IPS-15b (cell line): Measurements from ENCODE around the gene RHEBL1.

Source experiments
- H3K27me3 ChIP-seq: one replicate; pipeline ENCODE4 v1.6.1; 2013; ENCODE audit warnings: low read length; ENCODE audit not compliant: control insufficient read depth, insufficient read depth
- H3K36me3 ChIP-seq: one replicate; pipeline ENCODE4 v1.6.1; 2013; ENCODE audit warnings: low read length; ENCODE audit not compliant: control insufficient read depth, insufficient read depth
- H3K4me1 ChIP-seq: one replicate; pipeline ENCODE4 v1.6.1; 2013; ENCODE audit warnings: mild to moderate bottlenecking, low read length; ENCODE audit not compliant: control insufficient read depth, insufficient read depth
- H3K4me3 ChIP-seq: one replicate; pipeline ENCODE4 v1.5.1; 2013; ENCODE audit warnings: low read depth, low read length
- H3K9ac ChIP-seq: one replicate; pipeline ENCODE4 v1.6.1; 2013; ENCODE audit warnings: low read depth, mild to moderate bottlenecking, low read length
- H3K9me3 ChIP-seq: one replicate; pipeline ENCODE4 v1.6.1; 2013; ENCODE audit warnings: mild to moderate bottlenecking, low read length; ENCODE audit not compliant: control insufficient read depth, insufficient read depth

RHEBL1 gene

GRCh38 chr12:49019443-49020324 lies 50.1 kb downstream of the RHEBL1 start:
- H3K4me3 ChIP-seq, result no peak overlapping the region
- no peak overlapping the region for H3K9ac ChIP-seq
- H3K4me1 ChIP-seq, result peaks cover 3% of the 10 kb centered on the region
- H3K9me3 ChIP-seq, result no peaks in the 10 kb centered on the region
- peaks cover 31% of the 10 kb centered on the region for H3K36me3 ChIP-seq
- H3K27me3 ChIP-seq, result no peaks in the 10 kb centered on the region

DNA sequence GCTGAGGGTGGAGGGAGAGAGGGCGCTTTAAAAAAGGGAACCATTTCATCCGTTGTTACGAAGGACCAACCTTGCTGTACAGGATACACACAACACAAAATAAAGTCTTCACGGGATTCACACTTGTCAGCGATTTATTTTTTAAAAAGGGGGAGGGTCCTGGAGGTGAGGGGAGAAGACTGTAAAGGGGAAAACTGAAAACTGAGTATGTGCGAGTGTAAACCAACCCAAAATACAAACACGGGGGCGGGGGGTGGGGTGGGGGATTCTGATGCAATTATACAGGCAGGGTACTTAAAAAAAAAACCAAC lies 50.7 kb downstream of the RHEBL1 start:
- Histone ChIP-seq H3K36me3 (peaks cover 25% of the 10 kb centered on the region), H3K27me3 (no peaks in the 10 kb centered on the region)

DNA sequence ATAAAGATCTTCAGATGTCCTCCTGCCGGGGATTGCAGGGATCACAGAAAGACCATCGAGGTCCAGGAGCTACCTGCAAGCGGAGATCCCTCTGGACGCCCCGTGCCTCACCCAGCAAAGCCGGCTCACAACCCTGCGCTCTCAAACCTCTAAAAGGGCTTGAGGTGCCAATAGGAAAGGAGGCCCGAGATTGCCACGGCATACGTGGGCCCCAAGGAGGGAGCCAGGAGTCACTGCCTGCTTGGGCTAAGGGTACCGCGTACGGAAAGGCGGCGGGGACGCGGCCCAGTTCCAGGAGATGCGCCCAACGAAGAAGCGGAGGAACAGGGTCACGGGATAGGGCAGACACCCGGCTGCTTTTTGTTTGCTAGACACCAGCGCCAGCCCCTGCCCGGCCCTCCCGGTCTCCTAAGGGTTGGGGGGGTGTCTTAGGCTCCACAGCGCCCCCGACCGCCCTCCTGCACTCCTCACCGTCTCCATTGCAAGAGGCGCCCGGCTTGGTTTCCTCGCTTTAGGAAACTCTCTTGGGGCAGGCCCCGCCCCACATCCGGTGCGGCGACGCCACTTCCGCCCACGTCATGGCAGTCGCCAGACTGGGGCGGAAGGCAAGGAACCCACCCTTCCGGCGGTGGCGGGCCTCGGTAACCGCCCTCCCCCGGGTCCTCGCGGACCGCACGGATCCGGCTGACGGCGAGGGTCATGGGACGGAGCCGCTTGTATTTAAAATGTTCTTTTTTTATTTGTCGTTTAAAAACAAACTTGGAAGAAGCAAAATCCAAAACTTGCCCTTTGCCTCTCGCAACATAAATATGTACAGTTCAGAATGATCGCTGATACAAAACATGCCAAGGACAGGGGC lies 51.3 kb downstream of the RHEBL1 start, which contains the start of gene PRKAG1:
Gene PRKAG1 (minus strand): TSS at position 516 of the 859 bp plus-strand sequence. CDS start 36 bp downstream, at position 480.
- Histone ChIP-seq H3K9ac (peak within 1 kb of the TSS; percentile 99), H3K9me3 (no peaks in the 10 kb centered on the region), H3K36me3 (peaks cover 19% of the 10 kb centered on the region), H3K27me3 (no peaks in the 10 kb centered on the region), H3K4me3 (peak within 1 kb of the TSS; percentile 92), H3K4me1 (peaks cover 3% of the 10 kb centered on the region)

More for the DNA sequence above, 50.7 kb downstream of the RHEBL1 start:
- Histone ChIP-seq H3K4me3 (peak overlapping the region; percentile 68), H3K9me3 (no peaks in the 10 kb centered on the region), H3K9ac (peak overlapping the region; percentile 88), H3K4me1 (peaks cover 3% of the 10 kb centered on the region)

- H3K4me1 ChIP-seq, result peaks cover 3% of the 10 kb centered on the region
- H3K27me3 ChIP-seq, result no peaks in the 10 kb centered on the region
- peaks cover 13% of the 10 kb centered on the region for H3K36me3 ChIP-seq
- peak overlapping the region; percentile 92 for H3K4me3 ChIP-seq
- peak overlapping the region; percentile 99 for H3K9ac ChIP-seq
- H3K9me3 ChIP-seq, result no peaks in the 10 kb centered on the region
Measured at GRCh38 chr12:49017891-49018260, 51.9 kb downstream of the RHEBL1 start.

GRCh38 chr12:49015196-49015595 lies 54.6 kb downstream of the RHEBL1 start:
- peaks cover 3% of the 10 kb centered on the region for H3K4me1 ChIP-seq
- no peaks in the 10 kb centered on the region for H3K9me3 ChIP-seq
- no peaks in the 10 kb centered on the region for H3K36me3 ChIP-seq
- no peak overlapping the region for H3K4me3 ChIP-seq
- H3K9ac ChIP-seq, result no peak overlapping the region
- H3K27me3 ChIP-seq, result no peaks in the 10 kb centered on the region
